ENCODE results near the gene TBX3. TPM values are rescaled to one million over a fixed set of nuclear protein-coding genes. Genes with fewer than 3 reads are reported as not detected.

TBX3 gene
- total and polyA plus RNA-seq, 4 donors: 5.8 to 26.8 (median 17.6) TPM

DNA sequence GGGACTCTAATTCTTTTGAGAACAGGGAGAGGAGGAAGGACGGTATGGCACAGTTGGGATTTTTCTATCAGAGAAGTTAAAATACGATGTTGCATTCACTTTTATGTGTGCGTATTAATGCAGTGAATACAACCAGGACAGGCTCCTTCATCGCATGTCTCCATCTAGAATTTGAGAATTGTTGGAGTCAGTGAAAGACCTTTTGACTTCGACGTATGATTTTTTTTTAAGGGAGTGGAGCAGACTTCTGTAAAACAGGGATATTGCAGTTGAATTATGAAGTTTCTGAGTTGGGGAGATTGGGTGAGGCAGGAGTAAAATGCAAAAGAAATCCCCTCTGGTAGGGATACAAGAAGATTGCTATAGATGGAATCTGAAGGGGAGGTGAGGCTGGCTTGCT is 9.6 kb upstream of the TBX3 start (continued):
- TF ChIP-seq, protein P1, sequence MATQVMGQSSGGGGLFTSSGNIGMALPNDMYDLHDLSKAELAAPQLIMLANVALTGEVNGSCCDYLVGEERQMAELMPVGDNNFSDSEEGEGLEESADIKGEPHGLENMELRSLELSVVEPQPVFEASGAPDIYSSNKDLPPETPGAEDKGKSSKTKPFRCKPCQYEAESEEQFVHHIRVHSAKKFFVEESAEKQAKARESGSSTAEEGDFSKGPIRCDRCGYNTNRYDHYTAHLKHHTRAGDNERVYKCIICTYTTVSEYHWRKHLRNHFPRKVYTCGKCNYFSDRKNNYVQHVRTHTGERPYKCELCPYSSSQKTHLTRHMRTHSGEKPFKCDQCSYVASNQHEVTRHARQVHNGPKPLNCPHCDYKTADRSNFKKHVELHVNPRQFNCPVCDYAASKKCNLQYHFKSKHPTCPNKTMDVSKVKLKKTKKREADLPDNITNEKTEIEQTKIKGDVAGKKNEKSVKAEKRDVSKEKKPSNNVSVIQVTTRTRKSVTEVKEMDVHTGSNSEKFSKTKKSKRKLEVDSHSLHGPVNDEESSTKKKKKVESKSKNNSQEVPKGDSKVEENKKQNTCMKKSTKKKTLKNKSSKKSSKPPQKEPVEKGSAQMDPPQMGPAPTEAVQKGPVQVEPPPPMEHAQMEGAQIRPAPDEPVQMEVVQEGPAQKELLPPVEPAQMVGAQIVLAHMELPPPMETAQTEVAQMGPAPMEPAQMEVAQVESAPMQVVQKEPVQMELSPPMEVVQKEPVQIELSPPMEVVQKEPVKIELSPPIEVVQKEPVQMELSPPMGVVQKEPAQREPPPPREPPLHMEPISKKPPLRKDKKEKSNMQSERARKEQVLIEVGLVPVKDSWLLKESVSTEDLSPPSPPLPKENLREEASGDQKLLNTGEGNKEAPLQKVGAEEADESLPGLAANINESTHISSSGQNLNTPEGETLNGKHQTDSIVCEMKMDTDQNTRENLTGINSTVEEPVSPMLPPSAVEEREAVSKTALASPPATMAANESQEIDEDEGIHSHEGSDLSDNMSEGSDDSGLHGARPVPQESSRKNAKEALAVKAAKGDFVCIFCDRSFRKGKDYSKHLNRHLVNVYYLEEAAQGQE (IDR thresholded peaks at IDR 0.05): no peak
- TF ChIP-seq SP1 (IDR thresholded peaks at IDR 0.05): no peak

DNA sequence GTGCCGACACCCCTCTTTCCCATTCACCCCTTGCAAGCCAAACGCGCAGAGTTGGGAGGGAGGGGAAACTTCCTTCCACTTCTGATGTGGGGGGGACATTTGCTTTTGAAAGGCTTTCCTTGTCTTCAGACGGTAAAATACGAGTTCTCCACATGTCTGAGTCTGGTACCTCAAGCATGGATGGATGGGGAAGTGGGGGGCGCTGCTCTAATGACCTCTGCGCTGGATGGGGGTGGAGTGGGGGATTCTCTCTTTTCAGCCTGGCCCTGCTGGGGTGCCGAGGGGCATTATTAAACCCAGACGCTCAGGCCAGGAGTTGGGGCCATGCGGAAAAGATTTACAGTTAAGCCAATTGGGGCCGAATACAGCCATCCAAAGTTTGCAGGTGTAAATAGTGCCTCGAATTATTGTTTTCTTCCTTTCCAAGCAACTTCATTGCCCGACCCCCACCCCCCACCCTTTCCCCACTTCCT is 9.1 kb upstream of the TBX3 start:
- Histone ChIP-seq H3K36me3 (ENCODE audit: control insufficient read depth in 4 of 4, insufficient read depth in 3 of 4, low read depth in 1 of 4, low read length in 3 of 4) (no peaks in the 10 kb centered on the region), H3K9me3 (ENCODE audit: control insufficient read depth in 4 of 4, low read length in 3 of 4) (no peaks in the 10 kb centered on the region), H3K27me3 (ENCODE audit: control insufficient read depth in 4 of 4, insufficient read depth in 4 of 4, low read length in 3 of 4) (no peaks in the 10 kb centered on the region), H3K4me1 (ENCODE audit: control insufficient read depth in 4 of 4, insufficient read depth in 4 of 4, low read length in 3 of 4) (peaks cover 0 to 15% (median 6%) of the 10 kb centered on the region in 4 donors), H3K27ac (ENCODE audit: low read depth in 1 of 2, low read length in 2 of 2) (no peak overlapping the region), H3K4me3 (ENCODE audit: low read depth in 1 of 3, low read length in 3 of 3) (peak overlapping the region; percentile 43 to 55 (median 44)), H3K9ac (ENCODE audit: low read depth in 1 of 2, low read length in 2 of 2) (peak overlapping the region in 1 of 2 donors; percentile 8)
- TF ChIP-seq, protein P2, sequence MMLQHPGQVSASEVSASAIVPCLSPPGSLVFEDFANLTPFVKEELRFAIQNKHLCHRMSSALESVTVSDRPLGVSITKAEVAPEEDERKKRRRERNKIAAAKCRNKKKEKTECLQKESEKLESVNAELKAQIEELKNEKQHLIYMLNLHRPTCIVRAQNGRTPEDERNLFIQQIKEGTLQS (IDR thresholded peaks at IDR 0.05): no peak
- TF ChIP-seq, protein P3, sequence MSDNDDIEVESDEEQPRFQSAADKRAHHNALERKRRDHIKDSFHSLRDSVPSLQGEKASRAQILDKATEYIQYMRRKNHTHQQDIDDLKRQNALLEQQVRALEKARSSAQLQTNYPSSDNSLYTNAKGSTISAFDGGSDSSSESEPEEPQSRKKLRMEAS (IDR thresholded peaks at IDR 0.05): no peak
- TF ChIP-seq SP1 (IDR thresholded peaks at IDR 0.05): no peak
- no peak for TF ChIP-seq NR2F2 (IDR thresholded peaks at IDR 0.05)
- TF ChIP-seq FOXA1 (IDR thresholded peaks at IDR 0.05): no peak
- TF ChIP-seq HNF4G (IDR thresholded peaks at IDR 0.05): no peak
- TF ChIP-seq EGR1 (IDR thresholded peaks at IDR 0.05; ENCODE audit: low read depth in 2 of 2): no peak
- WGBS: 36% methylated on average over 13 of the region's 13 CpGs
- DNase-seq (ENCODE audit: low spot score): no peak

DNA sequence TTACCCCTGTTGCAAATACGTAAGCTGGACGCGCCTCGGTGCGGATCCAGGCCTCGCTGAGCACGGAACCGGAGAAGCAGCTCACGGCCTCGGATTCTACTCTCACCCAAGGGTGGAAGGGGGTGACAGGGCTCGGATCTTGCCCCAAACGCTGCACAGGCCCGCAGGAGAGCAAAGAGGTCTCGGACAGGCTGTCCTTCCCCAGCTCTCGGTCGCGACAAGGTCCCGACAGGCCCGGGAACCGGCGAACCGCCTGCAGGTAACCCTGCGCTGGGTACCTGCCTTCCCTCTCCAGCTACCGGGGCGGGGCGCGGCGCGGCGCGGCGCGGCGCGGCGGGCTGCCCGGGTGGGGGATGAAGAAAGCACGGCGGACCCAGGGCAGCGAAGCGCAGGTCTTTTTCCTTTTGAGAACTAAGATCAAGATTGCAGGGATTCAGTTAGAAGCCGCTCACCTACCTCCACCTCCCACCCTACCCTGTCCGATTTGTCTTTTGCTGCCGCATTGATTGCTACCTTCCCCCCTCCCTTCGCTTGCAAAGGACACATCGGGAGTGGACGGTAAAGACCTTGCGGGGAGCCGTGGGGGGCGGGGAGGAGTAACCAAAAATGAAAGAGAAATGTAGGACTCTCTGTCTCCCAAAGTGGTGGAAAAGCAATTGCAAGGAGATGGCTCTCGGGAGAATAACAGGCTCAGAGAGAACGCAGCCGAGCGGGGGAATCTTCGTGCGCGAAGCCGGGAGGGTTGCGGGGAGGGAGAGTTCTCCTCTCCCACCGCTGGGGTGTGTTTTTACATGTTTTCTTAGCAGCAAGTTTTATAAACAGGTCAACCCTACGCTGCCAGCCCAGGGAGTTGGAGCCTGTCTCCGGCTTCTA is 8.4 kb upstream of the TBX3 start:
- Histone ChIP-seq H3K9ac (ENCODE audit: low read depth in 1 of 2, low read length in 2 of 2) (peak overlapping the region in 1 of 2 donors; percentile 12), H3K4me1 (ENCODE audit: control insufficient read depth in 4 of 4, insufficient read depth in 4 of 4, low read length in 3 of 4) (peaks cover 0 to 12% (median 5%) of the 10 kb centered on the region in 4 donors)

More for the DNA sequence above, 8.4 kb upstream of the TBX3 start:
- 11% methylated on average over 62 of the region's 62 CpGs for WGBS
- TF ChIP-seq YY1 (IDR thresholded peaks at IDR 0.05) (no peak), RAD21 (IDR thresholded peaks at IDR 0.05) (peak in 1 of 2 donors; percentile 32)
- TF ChIP-seq, protein P4, sequence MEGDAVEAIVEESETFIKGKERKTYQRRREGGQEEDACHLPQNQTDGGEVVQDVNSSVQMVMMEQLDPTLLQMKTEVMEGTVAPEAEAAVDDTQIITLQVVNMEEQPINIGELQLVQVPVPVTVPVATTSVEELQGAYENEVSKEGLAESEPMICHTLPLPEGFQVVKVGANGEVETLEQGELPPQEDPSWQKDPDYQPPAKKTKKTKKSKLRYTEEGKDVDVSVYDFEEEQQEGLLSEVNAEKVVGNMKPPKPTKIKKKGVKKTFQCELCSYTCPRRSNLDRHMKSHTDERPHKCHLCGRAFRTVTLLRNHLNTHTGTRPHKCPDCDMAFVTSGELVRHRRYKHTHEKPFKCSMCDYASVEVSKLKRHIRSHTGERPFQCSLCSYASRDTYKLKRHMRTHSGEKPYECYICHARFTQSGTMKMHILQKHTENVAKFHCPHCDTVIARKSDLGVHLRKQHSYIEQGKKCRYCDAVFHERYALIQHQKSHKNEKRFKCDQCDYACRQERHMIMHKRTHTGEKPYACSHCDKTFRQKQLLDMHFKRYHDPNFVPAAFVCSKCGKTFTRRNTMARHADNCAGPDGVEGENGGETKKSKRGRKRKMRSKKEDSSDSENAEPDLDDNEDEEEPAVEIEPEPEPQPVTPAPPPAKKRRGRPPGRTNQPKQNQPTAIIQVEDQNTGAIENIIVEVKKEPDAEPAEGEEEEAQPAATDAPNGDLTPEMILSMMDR (IDR thresholded peaks at IDR 0.05; ENCODE audit: low read depth, low read length, missing input control): peak; percentile 20
- Histone ChIP-seq H3K36me3 (ENCODE audit: control insufficient read depth in 4 of 4, insufficient read depth in 3 of 4, low read depth in 1 of 4, low read length in 3 of 4) (no peaks in the 10 kb centered on the region), H3K27me3 (ENCODE audit: control insufficient read depth in 4 of 4, insufficient read depth in 4 of 4, low read length in 3 of 4) (no peaks in the 10 kb centered on the region), H3K27ac (ENCODE audit: low read depth in 1 of 2, low read length in 2 of 2) (peak overlapping the region; percentile 47 to 56), H3K9me3 (ENCODE audit: control insufficient read depth in 4 of 4, low read length in 3 of 4) (no peaks in the 10 kb centered on the region), H3K4me3 (ENCODE audit: low read depth in 1 of 3, low read length in 3 of 3) (peak overlapping the region; percentile 43 to 55 (median 44))
- DNase-seq (ENCODE audit: low spot score): no peak

Measured in liver (tissue), 9 donors.